A549 (cell line): Measurements from ENCODE around the gene KMT5C. TPM values are rescaled to one million over a fixed set of nuclear protein-coding genes. Genes with fewer than 3 reads are reported as not detected.

Experiments used
- BHLHE40 ChIP-seq: IDR thresholded peaks from 2 replicates; pipeline ENCODE4 v1.6.1; 2012; ENCODE audit warnings: low read depth, low read length, inconsistent platforms
- EHMT2 ChIP-seq: fragments of 200-600 bp; sonication (generic); IDR thresholded peaks from 2 replicates; pipeline ENCODE4 v1.6.1; 2016; ENCODE audit warnings: antibody characterized with exemption, low read depth, mild to moderate bottlenecking, moderate library complexity
- HMGXB4 ChIP-seq: fragments of 250-450 bp; sonication (Bioruptor Pico); IDR thresholded peaks from 2 replicates; pipeline ENCODE4 v1.5.0; 2021; ENCODE audit warnings: mild to moderate bottlenecking, moderate library complexity, borderline replicate concordance
- PHF8 ChIP-seq: fragments of 200-600 bp; sonication (generic); IDR thresholded peaks from 2 replicates; pipeline ENCODE4 v1.6.1; 2016; ENCODE audit warnings: low read depth, mild to moderate bottlenecking, antibody characterized with exemption, moderate library complexity, borderline replicate concordance
- polyA plus RNA-seq, 4 experiments: library from polyadenylated mRNA; depleted of rRNA in 3 of 4; stranded (reverse); fragments of >200 nt; fragmentation: RNase III in 1 of 4; extraction: RNeasy Plus Mini Kit Qiagen cat#74134 plus additional on column Dnase treatment in 1 of 4; gene quantifications; 2 replicates in 3 of 4; 3 replicates in 1 of 4; pipeline ENCODE4 v1.2.3, GENCODE V29; 2011 to 2017
- TF ChIP-seq, protein P1 (sequence below): fragments of 450-650 bp; IDR thresholded peaks from 2 replicates; pipeline ENCODE4 v1.6.1; 2014; ENCODE audit warnings: antibody characterized with exemption

KMT5C gene
- polyA plus RNA-seq, 2 of the 4 experiments (the other 2 are of a cell fraction) = 9.5 to 15.2 TPM

DNA sequence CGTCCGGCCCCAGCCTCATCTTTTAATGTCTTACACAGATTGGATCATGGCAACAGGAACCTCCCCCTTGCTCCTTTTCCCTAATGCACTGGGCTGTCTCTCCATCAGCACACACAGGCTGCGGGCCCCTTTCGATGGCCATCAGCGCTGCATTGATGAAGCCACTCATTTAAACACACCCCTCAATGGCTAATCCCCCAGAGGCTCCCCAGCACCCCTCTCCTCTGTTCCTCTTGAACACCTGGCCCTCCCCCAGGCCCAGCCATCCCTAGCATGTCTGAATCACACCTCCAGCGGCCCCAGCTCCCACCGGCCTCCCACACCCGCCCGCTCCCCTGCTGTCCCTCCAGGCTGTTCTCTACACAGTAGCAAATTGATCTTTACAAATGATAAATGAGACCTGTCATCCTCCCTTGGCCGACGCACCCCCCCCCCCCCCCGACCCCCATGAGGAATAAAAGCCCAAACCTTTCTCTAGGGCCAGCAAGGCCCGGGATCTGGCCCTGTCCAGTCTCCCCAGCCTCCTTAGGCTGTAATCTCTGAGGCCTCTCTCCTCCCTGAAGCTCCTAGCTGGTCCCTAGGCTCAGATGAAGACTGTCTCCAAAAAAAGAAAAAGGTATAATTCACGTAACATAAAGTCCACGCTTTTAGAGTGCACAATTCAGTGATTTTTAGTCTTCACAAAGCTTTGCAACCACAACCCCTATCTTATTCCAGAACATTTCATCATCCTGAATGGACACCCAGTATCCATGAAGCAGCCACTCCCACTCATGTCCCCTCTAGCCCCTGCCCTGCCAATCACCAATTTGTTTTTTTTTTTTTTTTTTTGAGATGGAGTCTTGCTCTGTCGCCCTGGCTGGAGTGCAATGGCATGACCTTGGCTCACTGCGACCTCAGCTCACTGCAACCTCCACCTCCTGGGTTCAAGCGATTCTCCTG, 53.4 kb downstream of the KMT5C start (continued):
- TF ChIP-seq BHLHE40 (no peak), EHMT2 (no peak), PHF8 (no peak), HMGXB4 (CRISPR knock-in tag) (no peak)
- TF ChIP-seq, protein P1, sequence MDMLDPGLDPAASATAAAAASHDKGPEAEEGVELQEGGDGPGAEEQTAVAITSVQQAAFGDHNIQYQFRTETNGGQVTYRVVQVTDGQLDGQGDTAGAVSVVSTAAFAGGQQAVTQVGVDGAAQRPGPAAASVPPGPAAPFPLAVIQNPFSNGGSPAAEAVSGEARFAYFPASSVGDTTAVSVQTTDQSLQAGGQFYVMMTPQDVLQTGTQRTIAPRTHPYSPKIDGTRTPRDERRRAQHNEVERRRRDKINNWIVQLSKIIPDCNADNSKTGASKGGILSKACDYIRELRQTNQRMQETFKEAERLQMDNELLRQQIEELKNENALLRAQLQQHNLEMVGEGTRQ = no peak

Other genes starting within 250 kb of the KMT5C start
- gene PPP1R12C, start 222.2 kb upstream of the KMT5C start, polyA plus RNA-seq (2011; rRNA removed) = 18.0 and 22.0 TPM in 2 replicates
- gene PPP1R12C, start 222.2 kb upstream of the KMT5C start, polyA plus RNA-seq (2017; fragmentation: RNase III; extraction: RNeasy Plus Mini Kit Qiagen cat#74134 plus additional on column Dnase treatment) = 62.1 to 70.3 TPM (median 70.2 TPM) in 3 replicates
- 73.0 and 140 TPM in 2 replicates for gene TNNT1, start 190.7 kb upstream of the KMT5C start, polyA plus RNA-seq (2011; rRNA removed)
- gene TNNT1, start 190.7 kb upstream of the KMT5C start, polyA plus RNA-seq (2017; fragmentation: RNase III; extraction: RNeasy Plus Mini Kit Qiagen cat#74134 plus additional on column Dnase treatment) = 118 to 155 TPM (median 155 TPM) in 3 replicates
- 4.0 and 7.8 TPM in 2 replicates for gene TNNI3, start 182.1 kb upstream of the KMT5C start, polyA plus RNA-seq (2011; rRNA removed)
- gene TNNI3, start 182.1 kb upstream of the KMT5C start, polyA plus RNA-seq (2017; fragmentation: RNase III; extraction: RNeasy Plus Mini Kit Qiagen cat#74134 plus additional on column Dnase treatment) = 6.2 to 7.2 TPM (median 6.5 TPM) in 3 replicates
- 3.1 and 4.0 TPM in 2 replicates for gene DNAAF3, start 173.3 kb upstream of the KMT5C start, polyA plus RNA-seq (2011; rRNA removed)
- 3.7 to 5.4 TPM (median 5.3 TPM) in 3 replicates for gene DNAAF3, start 173.3 kb upstream of the KMT5C start, polyA plus RNA-seq (2017; fragmentation: RNase III; extraction: RNeasy Plus Mini Kit Qiagen cat#74134 plus additional on column Dnase treatment)
- gene SYT5, start 159.6 kb upstream of the KMT5C start, polyA plus RNA-seq (2011; rRNA removed) = 0.23 and 0.69 TPM in 2 replicates
- 0.43 to 0.65 TPM (median 0.63 TPM) in 3 replicates for gene SYT5, start 159.6 kb upstream of the KMT5C start, polyA plus RNA-seq (2017; fragmentation: RNase III; extraction: RNeasy Plus Mini Kit Qiagen cat#74134 plus additional on column Dnase treatment)
- 4.2 and 5.4 TPM in 2 replicates for gene PTPRH, start 130.4 kb upstream of the KMT5C start, polyA plus RNA-seq (2011; rRNA removed)
- 1.5 to 1.8 TPM (median 1.6 TPM) in 3 replicates for gene PTPRH, start 130.4 kb upstream of the KMT5C start, polyA plus RNA-seq (2017; fragmentation: RNase III; extraction: RNeasy Plus Mini Kit Qiagen cat#74134 plus additional on column Dnase treatment)
- gene TMEM86B, start 111.1 kb upstream of the KMT5C start, polyA plus RNA-seq (2011; rRNA removed) = 1.6 TPM in 2 replicates
- 2.8 to 3.4 TPM (median 3.2 TPM) in 3 replicates for gene TMEM86B, start 111.1 kb upstream of the KMT5C start, polyA plus RNA-seq (2017; fragmentation: RNase III; extraction: RNeasy Plus Mini Kit Qiagen cat#74134 plus additional on column Dnase treatment)
- gene PPP6R1, start 80.9 kb upstream of the KMT5C start, polyA plus RNA-seq (2011; rRNA removed) = 42.9 and 44.6 TPM in 2 replicates
- 72.9 to 78.0 TPM (median 76.2 TPM) in 3 replicates for gene PPP6R1, start 80.9 kb upstream of the KMT5C start, polyA plus RNA-seq (2017; fragmentation: RNase III; extraction: RNeasy Plus Mini Kit Qiagen cat#74134 plus additional on column Dnase treatment)
- 52.1 and 55.3 TPM in 2 replicates for gene HSPBP1, start 59.8 kb upstream of the KMT5C start, polyA plus RNA-seq (2011; rRNA removed)
- gene HSPBP1, start 59.8 kb upstream of the KMT5C start, polyA plus RNA-seq (2017; fragmentation: RNase III; extraction: RNeasy Plus Mini Kit Qiagen cat#74134 plus additional on column Dnase treatment) = 121 to 127 TPM (median 123 TPM) in 3 replicates
- 5.5 and 6.6 TPM in 2 replicates for gene BRSK1, start 55.9 kb upstream of the KMT5C start, polyA plus RNA-seq (2011; rRNA removed)
- gene BRSK1, start 55.9 kb upstream of the KMT5C start, polyA plus RNA-seq (2017; fragmentation: RNase III; extraction: RNeasy Plus Mini Kit Qiagen cat#74134 plus additional on column Dnase treatment) = 5.0 to 6.1 TPM (median 5.4 TPM) in 3 replicates
- gene TMEM150B, start 14.5 kb upstream of the KMT5C start, polyA plus RNA-seq (2011; rRNA removed) = 0.39 and 0.52 TPM in 2 replicates
- 0.26 to 0.45 TPM (median 0.26 TPM) in 3 replicates for gene TMEM150B, start 14.5 kb upstream of the KMT5C start, polyA plus RNA-seq (2017; fragmentation: RNase III; extraction: RNeasy Plus Mini Kit Qiagen cat#74134 plus additional on column Dnase treatment)
- gene COX6B2, start 14.8 kb downstream of the KMT5C start, polyA plus RNA-seq (2011; rRNA removed) = 0.78 and 0.82 TPM in 2 replicates
- 3.1 to 6.4 TPM (median 3.9 TPM) in 3 replicates for gene COX6B2, start 14.8 kb downstream of the KMT5C start, polyA plus RNA-seq (2017; fragmentation: RNase III; extraction: RNeasy Plus Mini Kit Qiagen cat#74134 plus additional on column Dnase treatment)
- gene GARIN5B, start 23.4 kb downstream of the KMT5C start, polyA plus RNA-seq (2011; rRNA removed) = not detected in 2 replicates
- 0.05 TPM in 3 replicates for gene GARIN5B, start 23.4 kb downstream of the KMT5C start, polyA plus RNA-seq (2017; fragmentation: RNase III; extraction: RNeasy Plus Mini Kit Qiagen cat#74134 plus additional on column Dnase treatment)
- 42.1 and 52.4 TPM in 2 replicates for gene IL11, start 30.6 kb downstream of the KMT5C start, polyA plus RNA-seq (2011; rRNA removed)
- 91.7 to 115 TPM (median 100.0 TPM) in 3 replicates for gene IL11, start 30.6 kb downstream of the KMT5C start, polyA plus RNA-seq (2017; fragmentation: RNase III; extraction: RNeasy Plus Mini Kit Qiagen cat#74134 plus additional on column Dnase treatment)
- 0.58 and 1.1 TPM in 2 replicates for gene TMEM190, start 37.0 kb downstream of the KMT5C start, polyA plus RNA-seq (2011; rRNA removed)
- gene TMEM190, start 37.0 kb downstream of the KMT5C start, polyA plus RNA-seq (2017; fragmentation: RNase III; extraction: RNeasy Plus Mini Kit Qiagen cat#74134 plus additional on column Dnase treatment) = 1.2 to 1.9 TPM (median 1.7 TPM) in 3 replicates
- 0.37 and 0.70 TPM in 2 replicates for gene TMEM238, start 44.4 kb downstream of the KMT5C start, polyA plus RNA-seq (2011; rRNA removed)
- 2.5 to 3.6 TPM (median 2.7 TPM) in 3 replicates for gene TMEM238, start 44.4 kb downstream of the KMT5C start, polyA plus RNA-seq (2017; fragmentation: RNase III; extraction: RNeasy Plus Mini Kit Qiagen cat#74134 plus additional on column Dnase treatment)
- gene RPL28, start 46.1 kb downstream of the KMT5C start, polyA plus RNA-seq (2011; rRNA removed) = 329 and 351 TPM in 2 replicates
- 2,012 to 2,083 TPM (median 2,037 TPM) in 3 replicates for gene RPL28, start 46.1 kb downstream of the KMT5C start, polyA plus RNA-seq (2017; fragmentation: RNase III; extraction: RNeasy Plus Mini Kit Qiagen cat#74134 plus additional on column Dnase treatment)
- 139 and 153 TPM in 2 replicates for gene UBE2S, start 67.9 kb downstream of the KMT5C start, polyA plus RNA-seq (2011; rRNA removed)
- gene UBE2S, start 67.9 kb downstream of the KMT5C start, polyA plus RNA-seq (2017; fragmentation: RNase III; extraction: RNeasy Plus Mini Kit Qiagen cat#74134 plus additional on column Dnase treatment) = 267 to 300 TPM (median 295 TPM) in 3 replicates
- 0.03 TPM in 1 of 2 replicates, not detected in the other for gene SHISA7, start 103.4 kb downstream of the KMT5C start, polyA plus RNA-seq (2011; rRNA removed)
- gene SHISA7, start 103.4 kb downstream of the KMT5C start, polyA plus RNA-seq (2017; fragmentation: RNase III; extraction: RNeasy Plus Mini Kit Qiagen cat#74134 plus additional on column Dnase treatment) = 0.01 TPM in 1 of 3 replicates, not detected in the others
- gene ISOC2, start 121.8 kb downstream of the KMT5C start, polyA plus RNA-seq (2011; rRNA removed) = 45.3 and 51.5 TPM in 2 replicates
- gene ISOC2, start 121.8 kb downstream of the KMT5C start, polyA plus RNA-seq (2017; fragmentation: RNase III; extraction: RNeasy Plus Mini Kit Qiagen cat#74134 plus additional on column Dnase treatment) = 52.7 to 57.8 TPM (median 54.1 TPM) in 3 replicates
- gene C19orf85, start 124.9 kb downstream of the KMT5C start, polyA plus RNA-seq (2011; rRNA removed) = not detected in 2 replicates
- not detected in 3 replicates for gene C19orf85, start 124.9 kb downstream of the KMT5C start, polyA plus RNA-seq (2017; fragmentation: RNase III; extraction: RNeasy Plus Mini Kit Qiagen cat#74134 plus additional on column Dnase treatment)
- 0.32 and 0.48 TPM in 2 replicates for gene ZNF628, start 136.7 kb downstream of the KMT5C start, polyA plus RNA-seq (2011; rRNA removed)
- 4.7 to 5.9 TPM (median 5.7 TPM) in 3 replicates for gene ZNF628, start 136.7 kb downstream of the KMT5C start, polyA plus RNA-seq (2017; fragmentation: RNase III; extraction: RNeasy Plus Mini Kit Qiagen cat#74134 plus additional on column Dnase treatment)
- 16.8 and 21.0 TPM in 2 replicates for gene NAT14, start 145.3 kb downstream of the KMT5C start, polyA plus RNA-seq (2011; rRNA removed)
- 46.5 to 57.4 TPM (median 50.3 TPM) in 3 replicates for gene NAT14, start 145.3 kb downstream of the KMT5C start, polyA plus RNA-seq (2017; fragmentation: RNase III; extraction: RNeasy Plus Mini Kit Qiagen cat#74134 plus additional on column Dnase treatment)
- 0.19 and 0.22 TPM in 2 replicates for gene SSC5D, start 148.6 kb downstream of the KMT5C start, polyA plus RNA-seq (2011; rRNA removed)
- 0.96 to 2.0 TPM (median 1.5 TPM) in 3 replicates for gene SSC5D, start 148.6 kb downstream of the KMT5C start, polyA plus RNA-seq (2017; fragmentation: RNase III; extraction: RNeasy Plus Mini Kit Qiagen cat#74134 plus additional on column Dnase treatment)
- gene SBK2, start 197.3 kb downstream of the KMT5C start, polyA plus RNA-seq (2011; rRNA removed) = 0.65 and 0.89 TPM in 2 replicates
- 1.1 to 1.6 TPM (median 1.2 TPM) in 3 replicates for gene SBK2, start 197.3 kb downstream of the KMT5C start, polyA plus RNA-seq (2017; fragmentation: RNase III; extraction: RNeasy Plus Mini Kit Qiagen cat#74134 plus additional on column Dnase treatment)
- 0.89 and 1.1 TPM in 2 replicates for gene SBK3, start 205.7 kb downstream of the KMT5C start, polyA plus RNA-seq (2011; rRNA removed)
- 0.92 to 1.2 TPM (median 1.1 TPM) in 3 replicates for gene SBK3, start 205.7 kb downstream of the KMT5C start, polyA plus RNA-seq (2017; fragmentation: RNase III; extraction: RNeasy Plus Mini Kit Qiagen cat#74134 plus additional on column Dnase treatment)
- gene ZNF579, start 241.0 kb downstream of the KMT5C start, polyA plus RNA-seq (2011; rRNA removed) = 4.2 and 6.5 TPM in 2 replicates
- 16.2 to 17.0 TPM (median 16.2 TPM) in 3 replicates for gene ZNF579, start 241.0 kb downstream of the KMT5C start, polyA plus RNA-seq (2017; fragmentation: RNase III; extraction: RNeasy Plus Mini Kit Qiagen cat#74134 plus additional on column Dnase treatment)